GM12878 (cell line): ENCODE results near the gene NR2F2. TPM values are rescaled to one million over a fixed set of nuclear protein-coding genes. Genes with fewer than 3 reads are reported as not detected.
A peak's percentile ranks its signal among the peaks of the same experiment; 100 is the strongest.

Experiments used
- ATAC-seq: fragments of 200-7000 bp; cut with Tn5 transposase; 3 replicates; pipeline ENCODE4 v1.9.1; 2020; ENCODE audit warnings: mild to moderate bottlenecking, moderate library complexity
- BruUV-seq: library from RNA; stranded (reverse); fragments of 400-500 nt; replicated peaks from 2 replicates; lab custom pipeline; 2021; lab: Mats Ljungman, UMichigan
- CTCF ChIA-PET: fragments of 300-600 bp; sonication (Branson Sonifier 250); formaldehyde crosslinking; extraction: SDS; loops from one replicate; lab custom pipeline; 2021; ENCODE audit warnings: inconsistent platforms; lab: Yijun Ruan, JAX
- POLR2A ChIA-PET: fragments of 350-600 bp; formaldehyde crosslinking; extraction: SDS; loops from one replicate; lab custom pipeline; 2021; ENCODE audit warnings: inconsistent platforms; lab: Charles Lee
- RAD21 ChIA-PET: fragments of 300-600 bp; sonication (Branson Sonifier 250); formaldehyde crosslinking; loops from one replicate; lab custom pipeline; 2023; ENCODE audit warnings: antibody characterized with exemption; ENCODE audit not compliant: unreplicated experiment; lab: Charles Lee
- SMC1A ChIA-PET: fragments of 300-600 bp; sonication (Branson Sonifier 250); formaldehyde crosslinking; loops from one replicate; lab custom pipeline; 2023; ENCODE audit not compliant: unreplicated experiment, uncharacterized antibody; lab: Charles Lee
- DNase-seq: peaks from one replicate; pipeline ENCODE4 v3.0.0-alpha.2; 2011; ENCODE audit warnings: low read depth, low spot score
- FAIRE-seq: peaks from 3 replicates; lab custom pipeline; 2011; peaks lifted over from hg19 to GRCh38; lab: Jason Lieb, UNC
- H2AFZ ChIP-seq: 2 replicates; pipeline ENCODE4 v1.6.0; 2011; ENCODE audit warnings: low read depth, low read length, control low read depth; ENCODE audit not compliant: control insufficient read depth
- H3K27ac ChIP-seq: 2 replicates; pipeline ENCODE4 v1.5.1; 2011; ENCODE audit warnings: control low read depth; ENCODE audit not compliant: control insufficient read depth, insufficient read depth
- H3K27me3 ChIP-seq, 2 experiments: replicated peaks in 1 of 2; 2 replicates each; pipeline versions ENCODE4 v1.6.0 to v1.6.1; 2011; ENCODE audit warnings: low read length in 1 of 2; ENCODE audit not compliant: control insufficient read depth in 2 of 2, insufficient read depth in 2 of 2
- H3K36me3 ChIP-seq, 2 experiments: 2 replicates each; pipeline ENCODE4 v1.5.1; 2011; ENCODE audit warnings: low read length in 1 of 2; ENCODE audit not compliant: control insufficient read depth in 2 of 2, insufficient read depth in 2 of 2
- H3K4me1 ChIP-seq: 2 replicates; pipeline ENCODE4 v1.6.1; 2011; ENCODE audit warnings: mild to moderate bottlenecking, low read length, moderate library complexity, mixed read lengths; ENCODE audit not compliant: control insufficient read depth, insufficient read depth
- H3K4me2 ChIP-seq: 2 replicates; pipeline ENCODE4 v1.6.0; 2011; ENCODE audit warnings: control low read depth; ENCODE audit not compliant: control insufficient read depth, insufficient read depth
- H3K4me3 ChIP-seq: fragments of 200-600 bp; sonication (generic); 2 replicates; pipeline ENCODE4 v1.5.1; 2016
- H3K79me2 ChIP-seq: 2 replicates; pipeline ENCODE4 v1.6.0; 2011; ENCODE audit warnings: low read length; ENCODE audit not compliant: control insufficient read depth, insufficient read depth
- H3K9ac ChIP-seq: 2 replicates; pipeline ENCODE4 v1.8.0; 2011; ENCODE audit warnings: low read length, control low read depth, mixed read lengths; ENCODE audit not compliant: control insufficient read depth, insufficient read depth
- H3K9me3 ChIP-seq: replicated peaks from 3 replicates; pipeline ENCODE4 v1.5.1; 2011; ENCODE audit warnings: mild to moderate bottlenecking, low read length; ENCODE audit not compliant: control insufficient read depth, insufficient read depth
- H4K20me1 ChIP-seq: 2 replicates; pipeline ENCODE4 v1.6.0; 2011; ENCODE audit not compliant: control insufficient read depth, insufficient read depth
- DPF2 ChIP-seq: fragments of 450-650 bp; IDR thresholded peaks from 2 replicates; pipeline ENCODE4 v1.6.1; 2017; ENCODE audit warnings: mild to moderate bottlenecking
- GATAD2B ChIP-seq: fragments of 450-650 bp; conservative IDR thresholded peaks from 2 replicates; pipeline ENCODE4 v1.6.1; 2017; ENCODE audit warnings: low read depth, mild to moderate bottlenecking, moderate library complexity
- HDAC6 ChIP-seq: fragments of 200-600 bp; sonication (generic); IDR thresholded peaks from one replicate; pipeline ENCODE4 v1.8.0; 2017; ENCODE audit warnings: antibody characterized with exemption; ENCODE audit not compliant: unreplicated experiment
- SIX5 ChIP-seq: IDR thresholded peaks from 2 replicates; pipeline ENCODE4 v1.6.1; 2011; ENCODE audit warnings: mild to moderate bottlenecking, low read depth, low read length, moderate library complexity; ENCODE audit not compliant: severe bottlenecking
- WGBS: methylation state at CpG from one replicate; pipeline ENCODE4 v1.1.6; 2016; ENCODE audit warnings: low lambda C conversion rate; ENCODE audit not compliant: insufficient replicate concordance, insufficient coverage; ENCODE audit errors: missing lambda C conversion rate; 5-methylcytosine and 5-hydroxymethylcytosine counted together
- in situ Hi-C: fragments of 300-500 bp; cut with MboI; formaldehyde crosslinking; loops from 9 replicates; pipeline ENCODE4 v1.14.3; 2018; ENCODE audit warnings: mixed read lengths
- intact Hi-C: fragments of 100-400 bp; cut with micrococcal nuclease; formaldehyde crosslinking; loops from one replicate; pipeline ENCODE4 v1.14.2; 2022; ENCODE audit not compliant: unreplicated experiment
- polyA plus RNA-seq, 11 experiments: library from polyadenylated mRNA; depleted of rRNA in 4 of 11; unstranded in 6 of 11; stranded (reverse) in 5 of 11; fragments of >200 nt; fragmentation: Nextera tagmentation in 4 of 11; fragmentation: Illumina TruSeq in 1 of 11; extraction: Ambion mirVana in 4 of 11; extraction: Trizol in 1 of 11; gene quantifications; 1 replicate in 1 of 11; 2 replicates in 10 of 11; pipeline versions ENCODE4 v1.2.1 to v1.2.3, GENCODE V29; 2011 to 2016; ENCODE audit warnings: inconsistent platforms in 2 of 11, missing spikeins in 2 of 11, low read depth in 1 of 11
- total RNA-seq, 4 experiments: library from RNA; depleted of rRNA in 3 of 4; stranded (reverse); fragments of >200 nt in 3 of 4; fragmentation: Illumina TruSeq in 1 of 4; extraction: Trizol in 1 of 4; gene quantifications; 2 replicates each; pipeline versions ENCODE4 v1.2.1 to v1.2.3, GENCODE V29; 2013 to 2021
- TF ChIP-seq, protein P1 (sequence below), 3 experiments: IDR thresholded peaks in 2 of 3; conservative IDR thresholded peaks in 1 of 3; 2 replicates each; pipeline ENCODE4 v1.5.1; 2011; ENCODE audit warnings: low read depth in 3 of 3, low read length in 3 of 3, mild to moderate bottlenecking in 3 of 3, control low read depth in 2 of 3, moderate library complexity in 2 of 3, inconsistent platforms in 1 of 3, mixed read lengths in 1 of 3; ENCODE audit not compliant: control insufficient read depth in 2 of 3, insufficient read depth in 1 of 3; ENCODE audit errors: extremely low read depth in 1 of 3
- TF ChIP-seq, protein P2 (sequence below): fragments of 450-650 bp; IDR thresholded peaks from 2 replicates; pipeline ENCODE4 v1.6.1; 2018; ENCODE audit warnings: mild to moderate bottlenecking, low read depth, moderate library complexity; ENCODE audit not compliant: partially characterized antibody
- TF ChIP-seq, protein P3 (sequence below): fragments of 450-650 bp; IDR thresholded peaks from 2 replicates; pipeline ENCODE4 v1.6.1; 2017; ENCODE audit warnings: low read depth, mild to moderate bottlenecking, moderate library complexity
- TF ChIP-seq, protein P4 (sequence below): fragments of 450-650 bp; IDR thresholded peaks from 2 replicates; pipeline ENCODE4 v1.6.1; 2017; ENCODE audit warnings: mild to moderate bottlenecking, low read depth, inconsistent platforms; ENCODE audit not compliant: poor library complexity, severe bottlenecking
- TF ChIP-seq, protein P5 (sequence below): fragments of 450-650 bp; IDR thresholded peaks from 2 replicates; pipeline ENCODE4 v1.6.1; 2017; ENCODE audit warnings: borderline replicate concordance

NR2F2 gene
- total and polyA plus RNA-seq, 10 of the 15 experiments (the other 5 are each of a cell fraction or from before 2014, with no cell fraction given): 1.1 to 10.1 (median 3.2) TPM

DNA sequence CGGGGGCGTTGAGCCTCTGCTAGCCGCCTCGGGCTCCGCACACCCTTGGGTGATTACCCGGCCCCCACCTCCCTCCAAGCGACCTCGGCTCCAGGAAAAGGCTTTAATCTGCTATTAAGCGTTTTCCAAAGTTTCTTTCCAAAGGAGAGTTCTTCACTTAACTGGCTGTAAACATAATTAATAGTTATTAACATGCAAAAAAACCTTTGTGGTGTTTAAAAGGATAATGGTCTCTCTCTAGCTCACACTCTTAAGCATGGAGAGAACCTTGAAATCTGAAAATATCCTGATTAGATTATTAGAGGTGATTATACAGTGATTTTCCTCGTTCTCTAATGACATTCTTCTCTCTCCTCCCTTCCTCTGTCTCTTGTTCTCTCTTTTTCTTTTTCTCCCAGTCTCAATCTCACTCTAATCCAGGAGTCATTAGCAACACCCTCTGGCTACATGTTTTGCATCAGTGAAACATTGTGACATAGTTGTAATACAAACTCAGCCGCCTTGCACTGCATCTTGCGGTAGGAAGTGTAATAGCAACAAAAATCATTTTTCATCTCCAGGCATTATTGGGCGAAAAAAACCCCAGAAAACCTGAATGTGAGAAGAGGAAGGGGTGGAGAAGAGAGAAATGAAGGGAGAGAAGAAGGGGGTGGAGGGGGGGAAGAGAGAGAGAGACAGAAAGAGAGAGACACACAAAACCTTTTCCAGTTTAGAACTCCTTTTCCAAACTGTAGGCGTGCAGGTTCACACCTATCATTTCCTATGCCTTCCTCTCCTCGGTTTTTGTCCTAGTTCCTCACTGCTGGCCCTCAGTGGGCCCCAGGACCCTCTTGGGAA lies 24.4 kb downstream of the NR2F2 start:
- Histone ChIP-seq H2AFZ (no peak overlapping the region), H3K79me2 (no peaks in the 10 kb centered on the region), H3K27me3 (peaks cover 0 to 18% of the 10 kb centered on the region in 2 experiments), H3K4me1 (peaks cover 6% of the 10 kb centered on the region; the same call in 1 of the 2 replicates), H4K20me1 (no peaks in the 10 kb centered on the region; the same call in 1 of the 2 replicates), H3K9ac (no peak overlapping the region), H3K9me3 (no peaks in the 10 kb centered on the region; the same call in 2 of the 3 replicates), H3K36me3 (no peaks in the 10 kb centered on the region), H3K4me2 (peak overlapping the region; percentile 7; the same call in 1 of the 2 replicates), H3K27ac (no peak overlapping the region), H3K4me3 (no peak overlapping the region)
- in situ Hi-C loops: loop anchor here (10.0 kb wide), 1 partner anchor 880 kb away; no protein-coding TSS in a partner anchor
- RAD21 ChIA-PET: interaction anchor here (1.0 to 11.4 kb wide), 10 partner anchors 8 to 1095 kb away, joined by 3 to 124 read pairs (median 4); partner anchors contain the start of gene NR2F2
- 15% methylated on average over 15 of the region's 15 CpGs for WGBS
- POLR2A ChIA-PET: interaction anchor here (0.7 to 2.0 kb wide), 4 partner anchors 16 to 27 kb away, joined by 3 to 7 read pairs (median 5); partner anchors contain the start of gene NR2F2
- DNase-seq (no peak), ATAC-seq (peak; percentile 38), FAIRE-seq (peak; percentile 59)
- CTCF ChIA-PET: interaction anchor here (0.7 to 7.5 kb wide), 10 partner anchors 9 to 890 kb away, joined by 3 to 76 read pairs (median 4); partner anchors contain the start of gene NR2F2
- SMC1A ChIA-PET: interaction anchor here (0.6 to 4.6 kb wide), 13 partner anchors 9 to 891 kb away, joined by 3 to 35 read pairs (median 4); partner anchors contain the start of gene NR2F2
- intact Hi-C loops: loop anchor here (5.0 to 10.0 kb wide), 3 partner anchors 227 to 790 kb away; no protein-coding TSS in a partner anchor
- BruUV-seq: TSS peak; percentile 76
- TF ChIP-seq DPF2 (peak; percentile 46; the same call in 1 of the 2 replicates), HDAC6 (no peak), SIX5 (no peak), GATAD2B (0 out of 2 replicates have a peak, but pooled peaks have one; percentile 4)
- TF ChIP-seq, protein P1, sequence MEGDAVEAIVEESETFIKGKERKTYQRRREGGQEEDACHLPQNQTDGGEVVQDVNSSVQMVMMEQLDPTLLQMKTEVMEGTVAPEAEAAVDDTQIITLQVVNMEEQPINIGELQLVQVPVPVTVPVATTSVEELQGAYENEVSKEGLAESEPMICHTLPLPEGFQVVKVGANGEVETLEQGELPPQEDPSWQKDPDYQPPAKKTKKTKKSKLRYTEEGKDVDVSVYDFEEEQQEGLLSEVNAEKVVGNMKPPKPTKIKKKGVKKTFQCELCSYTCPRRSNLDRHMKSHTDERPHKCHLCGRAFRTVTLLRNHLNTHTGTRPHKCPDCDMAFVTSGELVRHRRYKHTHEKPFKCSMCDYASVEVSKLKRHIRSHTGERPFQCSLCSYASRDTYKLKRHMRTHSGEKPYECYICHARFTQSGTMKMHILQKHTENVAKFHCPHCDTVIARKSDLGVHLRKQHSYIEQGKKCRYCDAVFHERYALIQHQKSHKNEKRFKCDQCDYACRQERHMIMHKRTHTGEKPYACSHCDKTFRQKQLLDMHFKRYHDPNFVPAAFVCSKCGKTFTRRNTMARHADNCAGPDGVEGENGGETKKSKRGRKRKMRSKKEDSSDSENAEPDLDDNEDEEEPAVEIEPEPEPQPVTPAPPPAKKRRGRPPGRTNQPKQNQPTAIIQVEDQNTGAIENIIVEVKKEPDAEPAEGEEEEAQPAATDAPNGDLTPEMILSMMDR (IDR thresholded peaks at IDR 0.05 in 2 of 3, conservative IDR thresholded peaks at IDR 0.05 in 1 of 3; ENCODE audit: control insufficient read depth in 2 of 3, extremely low read depth in 1 of 3, insufficient read depth in 1 of 3, low read depth in 3 of 3, low read length in 3 of 3): peak; percentile 23 to 40 (median 31); a peak in 3 of 6 replicates
- TF ChIP-seq, protein P2, sequence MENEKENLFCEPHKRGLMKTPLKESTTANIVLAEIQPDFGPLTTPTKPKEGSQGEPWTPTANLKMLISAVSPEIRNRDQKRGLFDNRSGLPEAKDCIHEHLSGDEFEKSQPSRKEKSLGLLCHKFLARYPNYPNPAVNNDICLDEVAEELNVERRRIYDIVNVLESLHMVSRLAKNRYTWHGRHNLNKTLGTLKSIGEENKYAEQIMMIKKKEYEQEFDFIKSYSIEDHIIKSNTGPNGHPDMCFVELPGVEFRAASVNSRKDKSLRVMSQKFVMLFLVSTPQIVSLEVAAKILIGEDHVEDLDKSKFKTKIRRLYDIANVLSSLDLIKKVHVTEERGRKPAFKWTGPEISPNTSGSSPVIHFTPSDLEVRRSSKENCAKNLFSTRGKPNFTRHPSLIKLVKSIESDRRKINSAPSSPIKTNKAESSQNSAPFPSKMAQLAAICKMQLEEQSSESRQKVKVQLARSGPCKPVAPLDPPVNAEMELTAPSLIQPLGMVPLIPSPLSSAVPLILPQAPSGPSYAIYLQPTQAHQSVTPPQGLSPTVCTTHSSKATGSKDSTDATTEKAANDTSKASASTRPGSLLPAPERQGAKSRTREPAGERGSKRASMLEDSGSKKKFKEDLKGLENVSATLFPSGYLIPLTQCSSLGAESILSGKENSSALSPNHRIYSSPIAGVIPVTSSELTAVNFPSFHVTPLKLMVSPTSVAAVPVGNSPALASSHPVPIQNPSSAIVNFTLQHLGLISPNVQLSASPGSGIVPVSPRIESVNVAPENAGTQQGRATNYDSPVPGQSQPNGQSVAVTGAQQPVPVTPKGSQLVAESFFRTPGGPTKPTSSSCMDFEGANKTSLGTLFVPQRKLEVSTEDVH: peak; percentile 40
- TF ChIP-seq, protein P3, sequence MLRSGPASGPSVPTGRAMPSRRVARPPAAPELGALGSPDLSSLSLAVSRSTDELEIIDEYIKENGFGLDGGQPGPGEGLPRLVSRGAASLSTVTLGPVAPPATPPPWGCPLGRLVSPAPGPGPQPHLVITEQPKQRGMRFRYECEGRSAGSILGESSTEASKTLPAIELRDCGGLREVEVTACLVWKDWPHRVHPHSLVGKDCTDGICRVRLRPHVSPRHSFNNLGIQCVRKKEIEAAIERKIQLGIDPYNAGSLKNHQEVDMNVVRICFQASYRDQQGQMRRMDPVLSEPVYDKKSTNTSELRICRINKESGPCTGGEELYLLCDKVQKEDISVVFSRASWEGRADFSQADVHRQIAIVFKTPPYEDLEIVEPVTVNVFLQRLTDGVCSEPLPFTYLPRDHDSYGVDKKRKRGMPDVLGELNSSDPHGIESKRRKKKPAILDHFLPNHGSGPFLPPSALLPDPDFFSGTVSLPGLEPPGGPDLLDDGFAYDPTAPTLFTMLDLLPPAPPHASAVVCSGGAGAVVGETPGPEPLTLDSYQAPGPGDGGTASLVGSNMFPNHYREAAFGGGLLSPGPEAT: peak; percentile 44; the same call in 1 of the 2 replicates
- TF ChIP-seq, protein P4, sequence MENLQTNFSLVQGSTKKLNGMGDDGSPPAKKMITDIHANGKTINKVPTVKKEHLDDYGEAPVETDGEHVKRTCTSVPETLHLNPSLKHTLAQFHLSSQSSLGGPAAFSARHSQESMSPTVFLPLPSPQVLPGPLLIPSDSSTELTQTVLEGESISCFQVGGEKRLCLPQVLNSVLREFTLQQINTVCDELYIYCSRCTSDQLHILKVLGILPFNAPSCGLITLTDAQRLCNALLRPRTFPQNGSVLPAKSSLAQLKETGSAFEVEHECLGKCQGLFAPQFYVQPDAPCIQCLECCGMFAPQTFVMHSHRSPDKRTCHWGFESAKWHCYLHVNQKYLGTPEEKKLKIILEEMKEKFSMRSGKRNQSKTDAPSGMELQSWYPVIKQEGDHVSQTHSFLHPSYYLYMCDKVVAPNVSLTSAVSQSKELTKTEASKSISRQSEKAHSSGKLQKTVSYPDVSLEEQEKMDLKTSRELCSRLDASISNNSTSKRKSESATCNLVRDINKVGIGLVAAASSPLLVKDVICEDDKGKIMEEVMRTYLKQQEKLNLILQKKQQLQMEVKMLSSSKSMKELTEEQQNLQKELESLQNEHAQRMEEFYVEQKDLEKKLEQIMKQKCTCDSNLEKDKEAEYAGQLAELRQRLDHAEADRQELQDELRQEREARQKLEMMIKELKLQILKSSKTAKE: no peak
- TF ChIP-seq, protein P5, sequence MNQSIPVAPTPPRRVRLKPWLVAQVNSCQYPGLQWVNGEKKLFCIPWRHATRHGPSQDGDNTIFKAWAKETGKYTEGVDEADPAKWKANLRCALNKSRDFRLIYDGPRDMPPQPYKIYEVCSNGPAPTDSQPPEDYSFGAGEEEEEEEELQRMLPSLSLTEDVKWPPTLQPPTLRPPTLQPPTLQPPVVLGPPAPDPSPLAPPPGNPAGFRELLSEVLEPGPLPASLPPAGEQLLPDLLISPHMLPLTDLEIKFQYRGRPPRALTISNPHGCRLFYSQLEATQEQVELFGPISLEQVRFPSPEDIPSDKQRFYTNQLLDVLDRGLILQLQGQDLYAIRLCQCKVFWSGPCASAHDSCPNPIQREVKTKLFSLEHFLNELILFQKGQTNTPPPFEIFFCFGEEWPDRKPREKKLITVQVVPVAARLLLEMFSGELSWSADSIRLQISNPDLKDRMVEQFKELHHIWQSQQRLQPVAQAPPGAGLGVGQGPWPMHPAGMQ: no peak
